Measurements from ENCODE around the gene HERC4. TPM values are rescaled to one million over a fixed set of nuclear protein-coding genes. Genes with fewer than 3 reads are reported as not detected.

Gene HERC4
- total and polyA plus RNA-seq, 9 of the 15 experiments (the other 6 are each of a cell fraction or from before 2014, with no cell fraction given) = 12.5 to 33.5 (median 22.8) TPM

GRCh38 chr10:67884313-67884841 lies 190.7 kb downstream of the HERC4 start, which contains the start of gene SIRT1 (continued):
- no peak; the same call in 1 of the 2 replicates for TF ChIP-seq CGGBP1 (CRISPR knock-in tag; IDR thresholded peaks at IDR 0.05)
- peak; percentile 97 for TF ChIP-seq CXXC5 (CRISPR knock-in tag; IDR thresholded peaks at IDR 0.05)
- TF ChIP-seq MCM5 (IDR thresholded peaks at IDR 0.05; ENCODE audit: low read depth) = no peak
- peak; percentile 77 for TF ChIP-seq KLF16 (IDR thresholded peaks at IDR 0.05)
- TF ChIP-seq HES1 (IDR thresholded peaks at IDR 0.05; ENCODE audit: low read depth) = peak; percentile 96
- peak; percentile 71 for TF ChIP-seq EP300 (IDR thresholded peaks at IDR 0.05; ENCODE audit: low read length)
- TF ChIP-seq CBX5 (IDR thresholded peaks at IDR 0.05; ENCODE audit: borderline replicate concordance, low read depth) = 0 out of 2 replicates have a peak, but pooled peaks have one; percentile 76
- TF ChIP-seq TEAD2 (tag; IDR thresholded peaks at IDR 0.05) = no peak
- peak; percentile 62 for TF ChIP-seq ZNF589 (CRISPR knock-in tag; IDR thresholded peaks at IDR 0.05; ENCODE audit: low read depth)
- peak; percentile 86 for TF ChIP-seq RNF2 (IDR thresholded peaks at IDR 0.05)
- TF ChIP-seq ILF3 (IDR thresholded peaks at IDR 0.05; ENCODE audit: borderline replicate concordance) = peak; percentile 93; the same call in 1 of the 2 replicates
- no peak for TF ChIP-seq NR0B1 (IDR thresholded peaks at IDR 0.05; ENCODE audit: partially characterized antibody)
- TF ChIP-seq CEBPG (CRISPR knock-in tag; IDR thresholded peaks at IDR 0.05) = peak; percentile 58; the same call in 1 of the 2 replicates
- TF ChIP-seq CEBPG (tag; conservative IDR thresholded peaks at IDR 0.05 in 1 of 2, IDR thresholded peaks at IDR 0.05 in 1 of 2) = peak in 1 of 2 experiments; percentile 63; a peak in 2 of 4 replicates
- TF ChIP-seq WHSC1 (IDR thresholded peaks at IDR 0.05; ENCODE audit: low read length) = no peak
- TF ChIP-seq BACH1 (tag; IDR thresholded peaks at IDR 0.05) = no peak
- TF ChIP-seq ZSCAN32 (CRISPR knock-in tag; IDR thresholded peaks at IDR 0.05) = no peak
- TF ChIP-seq CREB5 (CRISPR knock-in tag; IDR thresholded peaks at IDR 0.05) = no peak
- no peak for TF ChIP-seq CCAR2 (IDR thresholded peaks at IDR 0.05; ENCODE audit: low read depth, low read length)
- peak; percentile 70; the same call in 1 of the 2 replicates for TF ChIP-seq ZC3H11A (IDR thresholded peaks at IDR 0.05; ENCODE audit: low read depth, low read length)
- no peak; the same call in 1 of the 2 replicates for TF ChIP-seq ZBTB33 (CRISPR knock-in tag; IDR thresholded peaks at IDR 0.05)
- TF ChIP-seq CSDE1 (IDR thresholded peaks at IDR 0.05) = no peak
- no peak for TF ChIP-seq NR3C1 (CRISPR knock-in tag; IDR thresholded peaks at IDR 0.05)
- no peak for TF ChIP-seq SAFB (IDR thresholded peaks at IDR 0.05; ENCODE audit: borderline replicate concordance, low read depth, low read length)
- no peak for TF ChIP-seq PHB2 (IDR thresholded peaks at IDR 0.05; ENCODE audit: low read depth)
- no peak for TF ChIP-seq SNRNP70 (optimal IDR thresholded peaks at IDR 0.05; ENCODE audit: low read depth, low read length)
